HCT116 (cell line): ENCODE data around the gene DNAH7. TPM values are rescaled to one million over a fixed set of nuclear protein-coding genes. Genes with fewer than 3 reads are reported as not detected.

Experiments used
- ATAC-seq: fragments of 200-7000 bp; cut with Tn5 transposase; 2 replicates; pipeline ENCODE4 v1.9.1; 2020; ENCODE audit warnings: mild to moderate bottlenecking, moderate library complexity
- BruUV-seq: library from RNA; stranded (reverse); fragments of 400-500 nt; replicated peaks from 2 replicates; lab custom pipeline; 2021; lab: Mats Ljungman, UMichigan
- CTCF ChIA-PET: fragments of 300-600 bp; sonication (Branson Sonifier 250); formaldehyde crosslinking; loops from one replicate; lab custom pipeline; 2021; ENCODE audit warnings: antibody characterized with exemption; lab: Charles Lee
- POLR2A ChIA-PET: fragments of 300-600, 350-600 bp; sonication (Branson Sonifier 250); formaldehyde crosslinking; loops from one replicate; lab custom pipeline; 2021; ENCODE audit warnings: antibody characterized with exemption; lab: Charles Lee
- RAD21 ChIA-PET, 2 experiments: fragments of 300-600 bp; sonication (Branson Sonifier 250); formaldehyde crosslinking; loops; one replicate each; lab custom pipeline; 2023; ENCODE audit warnings: low total read pairs in 2 of 2; ENCODE audit not compliant: uncharacterized antibody in 2 of 2, unreplicated experiment in 2 of 2, low non-redundant PET in 1 of 2; lab: Charles Lee
- DNase-seq: peaks from one replicate; pipeline ENCODE4 v3.0.0-alpha.2; 2010; ENCODE audit warnings: low read depth, low spot score
- H2AFZ ChIP-seq: fragments of 200-600 bp; shearing (Covaris generic), sonication (generic); 2 replicates; pipeline ENCODE4 v1.6.1; 2017; ENCODE audit warnings: low read depth, mixed run types, mixed read lengths, antibody characterized with exemption, low read length; ENCODE audit not compliant: poor library complexity, severe bottlenecking
- H3K27ac ChIP-seq: 2 replicates; pipeline ENCODE4 v1.5.1; 2012; ENCODE audit warnings: low read depth, low read length
- H3K27me3 ChIP-seq: fragments of 200-600 bp; sonication (generic); 2 replicates; pipeline ENCODE4 v1.6.1; 2016; ENCODE audit warnings: mixed run types, low read length, mixed read lengths; ENCODE audit not compliant: insufficient read depth
- H3K36me3 ChIP-seq, 2 experiments: fragments of 200-500 bp in 1 of 2; fragments of 200-600 bp in 1 of 2; sonication (Bioruptor generic) in 1 of 2; sonication (generic) in 1 of 2; 2 replicates each; pipeline versions ENCODE4 v1.5.1 to v1.6.1; 2014 to 2016; ENCODE audit warnings: low read length in 2 of 2, inconsistent platforms in 1 of 2, mixed read lengths in 1 of 2, mixed run types in 1 of 2; ENCODE audit not compliant: insufficient read depth in 2 of 2, control insufficient read depth in 1 of 2
- H3K4me1 ChIP-seq, 2 experiments: fragments of 200-600 bp in 1 of 2; sonication (generic) in 1 of 2; 2 replicates each; pipeline versions ENCODE4 v1.5.1 to v1.6.1; 2012 to 2017; ENCODE audit warnings: low read length in 2 of 2, inconsistent platforms in 1 of 2, mild to moderate bottlenecking in 1 of 2, mixed read lengths in 1 of 2, mixed run types in 1 of 2, moderate library complexity in 1 of 2; ENCODE audit not compliant: insufficient read depth in 2 of 2, control insufficient read depth in 1 of 2
- H3K4me2 ChIP-seq: fragments of 200-600 bp; sonication (generic); 2 replicates; pipeline ENCODE4 v1.6.1; 2017; ENCODE audit warnings: mixed run types, low read length, mixed read lengths
- H3K4me3 ChIP-seq, 2 experiments: fragments of 200-600 bp in 1 of 2; sonication (generic) in 1 of 2; replicated peaks in 1 of 2; 2 replicates each; pipeline ENCODE4 v1.5.1; 2011 to 2016; ENCODE audit warnings: low read length in 2 of 2, control low read depth in 1 of 2, low read depth in 1 of 2, mild to moderate bottlenecking in 1 of 2, mixed read lengths in 1 of 2, mixed run types in 1 of 2
- H3K79me2 ChIP-seq: fragments of 200-600 bp; sonication (generic); 2 replicates; pipeline ENCODE4 v1.6.1; 2017; ENCODE audit warnings: mild to moderate bottlenecking, mixed run types, low read length, moderate library complexity, mixed read lengths; ENCODE audit not compliant: insufficient read depth
- H3K9ac ChIP-seq: fragments of 200-600 bp; sonication (generic); 2 replicates; pipeline ENCODE4 v1.6.1; 2016; ENCODE audit warnings: low read length, mixed read lengths
- H3K9me2 ChIP-seq: fragments of 200-600 bp; sonication (generic), shearing (Covaris generic); 2 replicates; pipeline ENCODE4 v1.6.1; 2017; ENCODE audit warnings: mixed run types, mild to moderate bottlenecking, moderate library complexity; ENCODE audit not compliant: insufficient read depth
- H3K9me3 ChIP-seq, 2 experiments: fragments of 200-500 bp in 1 of 2; fragments of 200-600 bp in 1 of 2; sonication (Bioruptor generic) in 1 of 2; sonication (generic) in 1 of 2; 2 replicates each; pipeline ENCODE4 v1.6.1; 2014 to 2017; ENCODE audit warnings: low read length in 2 of 2, mixed read lengths in 2 of 2, inconsistent platforms in 1 of 2, low read depth in 1 of 2, mild to moderate bottlenecking in 1 of 2, mixed run types in 1 of 2, moderate library complexity in 1 of 2; ENCODE audit not compliant: control insufficient read depth in 1 of 2, insufficient read depth in 1 of 2
- H4K20me1 ChIP-seq: fragments of 200-600 bp; sonication (generic), shearing (Covaris generic); 2 replicates; pipeline ENCODE4 v1.6.1; 2017; ENCODE audit warnings: mixed run types, mild to moderate bottlenecking, moderate library complexity; ENCODE audit not compliant: insufficient read depth
- EZH2 ChIP-seq: fragments of 200-600 bp; sonication (generic); IDR thresholded peaks from 2 replicates; pipeline ENCODE4 v1.6.1; 2017; ENCODE audit warnings: antibody characterized with exemption, mixed run types
- POLR2A ChIP-seq: IDR thresholded peaks from 2 replicates; pipeline ENCODE4 v1.7.0; 2011; ENCODE audit warnings: borderline replicate concordance; ENCODE audit not compliant: insufficient read depth, insufficient read length; ENCODE audit errors: extremely low read depth
- RAD21 ChIP-seq: IDR thresholded peaks from 2 replicates; pipeline ENCODE4 v1.6.1; 2012; ENCODE audit warnings: low read depth, mild to moderate bottlenecking
- TCF7L2 ChIP-seq: IDR thresholded peaks from 2 replicates; pipeline ENCODE4 v1.7.0; 2011; ENCODE audit warnings: borderline replicate concordance, inconsistent platforms; ENCODE audit not compliant: insufficient read depth, insufficient read length; ENCODE audit errors: extremely low read depth
- intact Hi-C: fragments of 100-400 bp; cut with micrococcal nuclease; formaldehyde crosslinking; loops from 2 replicates; pipeline ENCODE4 v1.10.0; 2022
- total RNA-seq: library from RNA; stranded (reverse); gene quantifications from one replicate; pipeline ENCODE4 v1.2.1, GENCODE V29; 2021; ENCODE audit not compliant: unreplicated experiment
- TF ChIP-seq, protein P1 (sequence below), 3 experiments: fragments of 200-600 bp in 1 of 3; sonication (generic) in 1 of 3; IDR thresholded peaks in 2 of 3; conservative IDR thresholded peaks in 1 of 3; 2 replicates each; pipeline ENCODE4 v1.5.1; 2012 to 2017; ENCODE audit warnings: low read depth in 2 of 3, low read length in 2 of 3, antibody characterized with exemption in 1 of 3, borderline replicate concordance in 1 of 3, control low read depth in 1 of 3, mild to moderate bottlenecking in 1 of 3, mixed read lengths in 1 of 3, mixed run types in 1 of 3, moderate library complexity in 1 of 3; ENCODE audit not compliant: insufficient read depth in 1 of 3

DNAH7 gene
- total RNA-seq, 1 experiment from 2014 or later: not detected

DNA sequence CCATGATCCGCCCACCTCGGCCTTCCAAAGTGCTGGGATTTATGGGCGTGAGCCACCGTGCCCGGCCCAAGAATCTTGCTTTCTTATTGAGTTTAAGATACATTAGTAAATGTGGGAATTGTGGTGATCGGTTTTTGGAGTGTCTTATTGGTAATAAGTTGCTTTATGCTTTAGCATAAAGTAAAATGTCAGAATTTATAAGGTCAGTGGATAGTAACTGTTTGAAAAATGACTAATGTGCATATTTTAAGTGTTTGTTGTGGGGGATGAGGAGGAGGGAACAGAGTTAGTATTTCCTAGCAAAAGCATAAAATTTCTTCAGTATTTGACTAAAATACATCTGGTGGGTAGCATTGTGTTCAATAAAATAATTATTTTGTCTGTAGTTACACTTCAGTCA lies 334.2 kb downstream of the DNAH7 start:
- ATAC-seq: no peak
- TF ChIP-seq EZH2: no peak
- TF ChIP-seq, protein P1, sequence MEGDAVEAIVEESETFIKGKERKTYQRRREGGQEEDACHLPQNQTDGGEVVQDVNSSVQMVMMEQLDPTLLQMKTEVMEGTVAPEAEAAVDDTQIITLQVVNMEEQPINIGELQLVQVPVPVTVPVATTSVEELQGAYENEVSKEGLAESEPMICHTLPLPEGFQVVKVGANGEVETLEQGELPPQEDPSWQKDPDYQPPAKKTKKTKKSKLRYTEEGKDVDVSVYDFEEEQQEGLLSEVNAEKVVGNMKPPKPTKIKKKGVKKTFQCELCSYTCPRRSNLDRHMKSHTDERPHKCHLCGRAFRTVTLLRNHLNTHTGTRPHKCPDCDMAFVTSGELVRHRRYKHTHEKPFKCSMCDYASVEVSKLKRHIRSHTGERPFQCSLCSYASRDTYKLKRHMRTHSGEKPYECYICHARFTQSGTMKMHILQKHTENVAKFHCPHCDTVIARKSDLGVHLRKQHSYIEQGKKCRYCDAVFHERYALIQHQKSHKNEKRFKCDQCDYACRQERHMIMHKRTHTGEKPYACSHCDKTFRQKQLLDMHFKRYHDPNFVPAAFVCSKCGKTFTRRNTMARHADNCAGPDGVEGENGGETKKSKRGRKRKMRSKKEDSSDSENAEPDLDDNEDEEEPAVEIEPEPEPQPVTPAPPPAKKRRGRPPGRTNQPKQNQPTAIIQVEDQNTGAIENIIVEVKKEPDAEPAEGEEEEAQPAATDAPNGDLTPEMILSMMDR (IDR thresholded peaks at IDR 0.05 in 2 of 3, conservative IDR thresholded peaks at IDR 0.05 in 1 of 3; ENCODE audit: borderline replicate concordance in 1 of 3, insufficient read depth in 1 of 3, low read depth in 2 of 3, low read length in 2 of 3): no peak
- Histone ChIP-seq H3K79me2 (no peaks in the 10 kb centered on the region), H3K27me3 (no peaks in the 10 kb centered on the region), H4K20me1 (no peaks in the 10 kb centered on the region; the same call in 1 of the 2 replicates), H3K9me3 (no peaks in the 10 kb centered on the region), H3K4me1 (no peaks in the 10 kb centered on the region), H3K9ac (no peak overlapping the region), H3K4me3 (no peak overlapping the region), H2AFZ (no peak overlapping the region), H3K27ac (no peak overlapping the region), H3K4me2 (no peak overlapping the region), H3K36me3 (peaks cover 3% of the 10 kb centered on the region in 2 experiments; a peak in 1 of 4 replicates), H3K9me2 (no peaks in the 10 kb centered on the region)
- ChIA-PET RAD21 (no interaction called here), POLR2A (no interaction called here), CTCF (no interaction called here)
- intact Hi-C loops: no loop called here
- no peak for DNase-seq
- BruUV-seq: no TSS peak

DNA sequence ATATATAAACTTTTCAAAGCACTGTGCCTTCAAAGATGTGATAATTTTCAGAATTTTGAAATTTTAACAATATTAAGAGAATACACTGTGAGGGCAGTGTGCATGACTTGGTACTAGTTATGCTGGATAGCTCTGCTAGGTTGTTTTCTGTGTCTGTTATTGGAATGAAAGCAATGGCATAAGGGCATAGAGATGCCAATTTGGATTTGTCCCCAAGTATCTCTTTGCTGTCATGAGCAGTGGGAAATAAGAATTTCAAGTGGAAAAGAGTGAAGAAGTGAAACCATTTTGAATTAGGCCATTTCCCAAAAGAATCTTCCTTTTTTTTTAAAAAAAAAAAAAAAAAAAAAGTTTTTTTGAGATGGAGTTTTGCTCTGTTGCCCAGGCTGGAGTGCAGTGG lies 334.8 kb downstream of the DNAH7 start:
- no peaks in the 10 kb centered on the region for H3K9me2 ChIP-seq
- H3K4me1 ChIP-seq: no peaks in the 10 kb centered on the region
- ChIA-PET POLR2A (no interaction called here), CTCF (no interaction called here), RAD21 (no interaction called here)
- H3K36me3 ChIP-seq: peaks cover 3% of the 10 kb centered on the region in 2 experiments; a peak in 1 of 4 replicates
- no TSS peak for BruUV-seq
- H3K79me2 ChIP-seq: no peaks in the 10 kb centered on the region
- H3K27me3 ChIP-seq: no peaks in the 10 kb centered on the region
- DNase-seq (no peak), ATAC-seq (no peak)
- intact Hi-C loops: no loop called here
- H2AFZ ChIP-seq: no peak overlapping the region
- H3K9me3 ChIP-seq: no peaks in the 10 kb centered on the region
- TF ChIP-seq RAD21: no peak
- no peak for TF ChIP-seq POLR2A
- no peak for TF ChIP-seq TCF7L2
- H3K27ac ChIP-seq: no peak overlapping the region
- H3K4me3 ChIP-seq: no peak overlapping the region
- H3K4me2 ChIP-seq: no peak overlapping the region
- H4K20me1 ChIP-seq: no peaks in the 10 kb centered on the region; the same call in 1 of the 2 replicates
- H3K9ac ChIP-seq: no peak overlapping the region
